ENCODE measurements around the gene MRPS14. TPM values are rescaled to one million over a fixed set of nuclear protein-coding genes. Genes with fewer than 3 reads are reported as not detected.

The MRPS14 gene
- total and polyA plus RNA-seq, 2 of the 4 experiments (the other 2 are of a cell fraction) = 22.0 to 23.1 TPM

DNA sequence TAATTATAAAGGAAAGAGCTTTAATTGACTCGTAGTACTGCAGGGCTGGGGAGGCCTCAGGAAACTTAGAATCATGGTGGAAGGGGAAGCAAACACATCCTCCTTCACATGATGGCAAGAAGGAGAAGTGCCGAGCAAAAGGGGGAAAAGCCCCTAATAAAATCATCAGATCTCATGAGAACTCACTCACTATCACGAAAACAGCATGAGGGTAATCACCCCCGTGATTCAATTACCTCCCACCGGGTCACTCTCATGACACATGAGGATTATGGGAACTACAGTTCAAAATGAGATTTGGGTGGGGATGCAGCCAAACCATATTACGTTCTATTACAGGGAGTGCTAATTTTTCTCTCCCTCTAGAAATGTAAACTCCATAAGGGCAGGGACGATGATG is 14.2 kb upstream of the MRPS14 start:
- POLR2A ChIA-PET (ENCODE audit: unreplicated experiment) = no interaction called here
- Histone ChIP-seq H3K4me2 (ENCODE audit: low read depth, low read length) (no peak overlapping the region), H3K4ac (ENCODE audit: low read depth, low read length) (no peak overlapping the region), H3K56ac (ENCODE audit: extremely low read depth, insufficient read depth, low read length) (no peak overlapping the region), H3K18ac (ENCODE audit: low read depth, low read length) (no peak overlapping the region), H3K27ac (ENCODE audit: insufficient read depth, low read length) (no peak overlapping the region), H2BK20ac (ENCODE audit: low read depth, low read length) (no peak overlapping the region), H3K9ac (ENCODE audit: low read depth, low read length) (no peak overlapping the region), H4K8ac (ENCODE audit: low read depth in 2 of 2, low read length in 2 of 2) (no peak overlapping the region), H3K4me3 (ENCODE audit: insufficient read depth, low read depth, low read length) (no peak overlapping the region), H4K91ac (ENCODE audit: insufficient read depth, low read depth, low read length) (no peak overlapping the region), H2BK120ac (ENCODE audit: low read depth, low read length) (no peak overlapping the region), H3K23ac (ENCODE audit: low read depth, low read length) (no peak overlapping the region), H3K36me3 (ENCODE audit: control insufficient read depth, insufficient read depth, low read length) (no peaks in the 10 kb centered on the region), H3K14ac (replicated peaks; ENCODE audit: low read depth, low read length) (no peak overlapping the region), H2AFZ (replicated peaks; ENCODE audit: low read length, poor library complexity) (no peak overlapping the region), H3K4me1 (ENCODE audit: control insufficient read depth, insufficient read depth, low read length) (no peaks in the 10 kb centered on the region), H2AK9ac (replicated peaks; ENCODE audit: low read depth, low read length, poor library complexity) (no peak overlapping the region), H3K27me3 (ENCODE audit: control insufficient read depth, insufficient read depth, low read length) (peaks cover 6% of the 10 kb centered on the region), H3K79me1 (ENCODE audit: low read depth in 1 of 2, low read length in 2 of 2) (no peaks in the 10 kb centered on the region), H2AK5ac (ENCODE audit: low read depth, low read length) (no peak overlapping the region), H2BK5ac (ENCODE audit: low read depth, low read length, poor library complexity, severe bottlenecking) (no peak overlapping the region), H3K9me3 (ENCODE audit: control insufficient read depth, insufficient read depth, low read length) (no peaks in the 10 kb centered on the region), H2BK15ac (ENCODE audit: low read depth, low read length) (no peak overlapping the region), H4K20me1 (ENCODE audit: insufficient read depth, low read length) (no peaks in the 10 kb centered on the region), H3K9me1 (ENCODE audit: insufficient read depth, low read length) (no peaks in the 10 kb centered on the region), H4K5ac (ENCODE audit: low read depth, low read length) (no peak overlapping the region)
- TF ChIP-seq, protein P1, sequence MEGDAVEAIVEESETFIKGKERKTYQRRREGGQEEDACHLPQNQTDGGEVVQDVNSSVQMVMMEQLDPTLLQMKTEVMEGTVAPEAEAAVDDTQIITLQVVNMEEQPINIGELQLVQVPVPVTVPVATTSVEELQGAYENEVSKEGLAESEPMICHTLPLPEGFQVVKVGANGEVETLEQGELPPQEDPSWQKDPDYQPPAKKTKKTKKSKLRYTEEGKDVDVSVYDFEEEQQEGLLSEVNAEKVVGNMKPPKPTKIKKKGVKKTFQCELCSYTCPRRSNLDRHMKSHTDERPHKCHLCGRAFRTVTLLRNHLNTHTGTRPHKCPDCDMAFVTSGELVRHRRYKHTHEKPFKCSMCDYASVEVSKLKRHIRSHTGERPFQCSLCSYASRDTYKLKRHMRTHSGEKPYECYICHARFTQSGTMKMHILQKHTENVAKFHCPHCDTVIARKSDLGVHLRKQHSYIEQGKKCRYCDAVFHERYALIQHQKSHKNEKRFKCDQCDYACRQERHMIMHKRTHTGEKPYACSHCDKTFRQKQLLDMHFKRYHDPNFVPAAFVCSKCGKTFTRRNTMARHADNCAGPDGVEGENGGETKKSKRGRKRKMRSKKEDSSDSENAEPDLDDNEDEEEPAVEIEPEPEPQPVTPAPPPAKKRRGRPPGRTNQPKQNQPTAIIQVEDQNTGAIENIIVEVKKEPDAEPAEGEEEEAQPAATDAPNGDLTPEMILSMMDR (conservative IDR thresholded peaks at IDR 0.05; ENCODE audit: low read depth, low read length) = no peak
- in situ Hi-C loops (cut with MboI; ENCODE audit: low sequenced_read_pairs) = no loop called here
- intact Hi-C loops (cut with micrococcal nuclease) = no loop called here
- dilution Hi-C loops (cut with HindIII; ENCODE audit: low sequenced_read_pairs, unreplicated experiment) = no loop called here
- WGBS, 2 experiments (ENCODE audit: extremely low coverage in 2 of 2, insufficient read length in 1 of 2) = no CpG with 5 or more reads among the region's 7 CpGs
- no TSS peak for BruUV-seq (replicated peaks)
- DNase-seq = no peak
- CTCF ChIA-PET = no interaction called here
- ATAC-seq (ENCODE audit: low read depth) = no peak

All from IMR-90 (cell line).